GM15510 (cell line): ENCODE measurements around the gene NPAS4.

Experiments used
- POLR2A ChIP-seq: IDR thresholded peaks from 3 replicates; pipeline ENCODE4 v1.6.1; 2011; ENCODE audit warnings: borderline replicate concordance; ENCODE audit not compliant: insufficient read length; ENCODE audit errors: extremely low read depth

Gene NPAS4

DNA sequence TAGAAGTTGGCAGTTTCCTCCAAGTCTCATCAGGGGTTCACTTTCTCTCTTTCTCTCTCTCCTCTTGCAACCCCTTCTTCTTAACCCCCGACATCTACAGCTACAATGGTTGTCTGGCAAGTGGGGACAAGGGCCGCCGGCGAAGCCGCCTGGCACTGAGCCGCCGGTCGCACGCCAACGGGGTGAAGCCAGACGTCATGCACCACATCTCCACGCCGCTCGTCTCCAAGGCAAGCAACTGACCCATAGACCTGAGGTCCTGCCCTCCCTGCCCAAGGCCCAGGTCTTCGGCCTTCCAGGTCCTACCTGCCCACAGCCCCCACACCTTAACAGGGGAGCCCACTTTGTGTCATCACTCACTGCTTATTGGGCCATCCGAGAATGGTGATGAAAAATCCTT is 50.3 kb downstream of the NPAS4 start:
- TF ChIP-seq POLR2A: no peak

- TF ChIP-seq POLR2A: no peak
Observed at GRCh38 chr11:66472054-66472453, 51.2 kb downstream of the NPAS4 start.

GRCh38 chr11:66473167-66473566 is 52.3 kb downstream of the NPAS4 start:
- no peak for TF ChIP-seq POLR2A

- no peak for TF ChIP-seq POLR2A
Observed at GRCh38 chr11:66473608-66474515, 53.0 kb downstream of the NPAS4 start.

DNA sequence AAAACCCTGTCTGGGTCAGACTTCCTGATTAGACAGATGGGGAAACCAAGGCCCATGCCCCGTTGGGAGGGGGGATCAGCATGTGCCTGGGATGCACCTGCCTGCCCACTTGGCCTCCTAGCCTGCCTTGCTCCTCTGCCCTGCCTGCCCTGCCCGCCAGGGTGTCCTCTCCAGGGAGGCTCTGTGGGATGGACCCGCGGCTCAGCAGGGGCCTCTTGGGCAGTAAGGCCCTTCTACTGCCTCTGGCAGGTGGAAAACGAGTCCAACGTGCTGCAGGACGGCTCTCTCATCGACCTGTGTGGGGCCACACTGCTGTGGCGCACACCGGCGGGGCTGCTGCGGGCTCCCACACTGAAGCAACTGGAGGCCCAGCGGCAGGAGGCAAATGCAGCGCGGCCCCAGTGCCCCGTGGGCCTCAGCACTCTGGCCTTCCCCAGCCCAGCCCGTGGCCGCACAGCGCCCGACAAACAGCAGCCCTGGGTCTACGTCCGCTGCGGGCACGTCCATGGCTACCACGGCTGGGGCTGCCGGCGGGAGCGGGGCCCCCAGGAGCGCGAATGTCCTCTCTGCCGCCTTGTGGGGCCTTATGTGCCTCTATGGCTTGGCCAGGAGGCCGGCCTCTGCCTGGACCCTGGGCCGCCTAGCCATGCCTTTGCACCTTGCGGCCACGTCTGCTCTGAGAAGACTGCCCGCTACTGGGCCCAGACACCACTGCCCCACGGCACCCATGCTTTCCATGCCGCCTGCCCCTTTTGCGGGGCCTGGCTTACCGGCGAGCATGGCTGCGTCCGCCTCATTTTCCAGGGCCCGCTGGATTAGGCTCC is 54.7 kb downstream of the NPAS4 start:
- no peak for TF ChIP-seq POLR2A
